HepG2 (cell line): ENCODE results near the gene ACER2. TPM values are rescaled to one million over a fixed set of nuclear protein-coding genes. Genes with fewer than 3 reads are reported as not detected.

Experiments used
- GABPB1 ChIP-seq: IDR thresholded peaks from 2 replicates; pipeline ENCODE4 v1.6.1; 2016; ENCODE audit warnings: mild to moderate bottlenecking, missing genetic modification reagents, moderate library complexity, missing compliant biosample characterization
- KDM5B ChIP-seq: sonication (generic); formaldehyde crosslinking; IDR thresholded peaks from 2 replicates; pipeline ENCODE4 v1.4.0; 2020; ENCODE audit warnings: missing genetic modification reagents, mild to moderate bottlenecking, borderline replicate concordance
- MAFG ChIP-seq: sonication (generic); formaldehyde crosslinking; IDR thresholded peaks from 2 replicates; pipeline ENCODE4 v1.5.1; 2020; ENCODE audit warnings: mild to moderate bottlenecking, missing genetic modification reagents
- MYPOP ChIP-seq: sonication (generic); formaldehyde crosslinking; IDR thresholded peaks from 2 replicates; pipeline ENCODE4 v1.8.1; 2023; ENCODE audit warnings: mild to moderate bottlenecking, moderate library complexity, missing genetic modification reagents
- RARG ChIP-seq: sonication (generic); formaldehyde crosslinking; IDR thresholded peaks from 2 replicates; pipeline ENCODE4 v1.4.0; 2020; ENCODE audit warnings: low read depth, mild to moderate bottlenecking, missing genetic modification reagents
- STAG1 ChIP-seq: sonication (generic); formaldehyde crosslinking; IDR thresholded peaks from 2 replicates; pipeline ENCODE4 v1.4.0; 2020; ENCODE audit warnings: missing genetic modification reagents
- YEATS4 ChIP-seq: sonication (generic); formaldehyde crosslinking; IDR thresholded peaks from 2 replicates; pipeline ENCODE4 v1.4.0; 2020; ENCODE audit warnings: missing genetic modification reagents, borderline replicate concordance
- ZBTB7B ChIP-seq: sonication (generic); formaldehyde crosslinking; IDR thresholded peaks from 2 replicates; pipeline ENCODE4 v1.4.0; 2020; ENCODE audit warnings: missing genetic modification reagents
- ZBTB8A ChIP-seq: sonication (generic); formaldehyde crosslinking; IDR thresholded peaks from 2 replicates; pipeline ENCODE4 v1.4.0; 2020; ENCODE audit warnings: mild to moderate bottlenecking, low read depth, missing genetic modification reagents, borderline replicate concordance
- ZFY ChIP-seq: sonication (generic); formaldehyde crosslinking; IDR thresholded peaks from 2 replicates; pipeline ENCODE4 v1.4.0; 2020; ENCODE audit warnings: missing genetic modification reagents
- ZNF441 ChIP-seq: sonication (generic); formaldehyde crosslinking; IDR thresholded peaks from 2 replicates; pipeline ENCODE4 v1.7.0; 2021; ENCODE audit warnings: missing genetic modification reagents, borderline replicate concordance
- ZNF501 ChIP-seq: sonication (generic); formaldehyde crosslinking; IDR thresholded peaks from 2 replicates; pipeline ENCODE4 v1.5.1; 2020; ENCODE audit warnings: mild to moderate bottlenecking, moderate library complexity, missing genetic modification reagents
- ZNF574 ChIP-seq: sonication (generic); formaldehyde crosslinking; IDR thresholded peaks from 2 replicates; pipeline ENCODE4 v1.4.0; 2020; ENCODE audit warnings: missing genetic modification reagents
- ZNF615 ChIP-seq: sonication (generic); formaldehyde crosslinking; IDR thresholded peaks from 2 replicates; pipeline ENCODE4 v1.5.0; 2020; ENCODE audit warnings: mild to moderate bottlenecking, missing genetic modification reagents, borderline replicate concordance
- ZNF788 ChIP-seq: sonication (generic); formaldehyde crosslinking; IDR thresholded peaks from 2 replicates; pipeline ENCODE4 v1.5.0; 2020; ENCODE audit warnings: mild to moderate bottlenecking, missing genetic modification reagents, borderline replicate concordance
- ZNF792 ChIP-seq: IDR thresholded peaks from 2 replicates; pipeline ENCODE4 v1.6.1; 2016
- polyA plus RNA-seq, 8 experiments: library from polyadenylated mRNA; depleted of rRNA in 3 of 8; stranded (reverse) in 7 of 8; unstranded in 1 of 8; fragments of >200 nt; fragmentation: Illumina TruSeq in 4 of 8; extraction: Trizol in 4 of 8; gene quantifications; 2 replicates each; pipeline versions ENCODE4 v1.2.1 to v1.2.3, GENCODE V29; 2011 to 2016; ENCODE audit warnings: low read depth in 4 of 8, missing spikeins in 1 of 8, mixed read lengths in 1 of 8; ENCODE audit not compliant: insufficient read depth in 1 of 8
- total RNA-seq, 5 experiments: library from RNA; depleted of rRNA; stranded (reverse); fragments of >200 nt; fragmentation: Illumina TruSeq; extraction: Trizol; gene quantifications; 2 replicates each; pipeline ENCODE4 v1.2.3, GENCODE V29; 2016; ENCODE audit warnings: low read depth in 1 of 5
- TF ChIP-seq, protein P1 (sequence below): sonication (generic); formaldehyde crosslinking; IDR thresholded peaks from 2 replicates; pipeline ENCODE4 v1.4.0; 2020; ENCODE audit warnings: missing genetic modification reagents
- TF ChIP-seq, protein P2 (sequence below): sonication (generic); formaldehyde crosslinking; IDR thresholded peaks from 2 replicates; pipeline ENCODE4 v1.4.0; 2020; ENCODE audit warnings: mild to moderate bottlenecking, missing genetic modification reagents
- TF ChIP-seq, protein P3 (sequence below): sonication (generic); formaldehyde crosslinking; IDR thresholded peaks from 2 replicates; pipeline ENCODE4 v1.5.0; 2020; ENCODE audit warnings: mild to moderate bottlenecking, missing genetic modification reagents, moderate library complexity

Gene ACER2
- total and polyA plus RNA-seq, 2 of the 13 experiments (the other 11 are each of a cell fraction or from before 2014, with no cell fraction given), result 1.9 to 3.4 TPM

DNA sequence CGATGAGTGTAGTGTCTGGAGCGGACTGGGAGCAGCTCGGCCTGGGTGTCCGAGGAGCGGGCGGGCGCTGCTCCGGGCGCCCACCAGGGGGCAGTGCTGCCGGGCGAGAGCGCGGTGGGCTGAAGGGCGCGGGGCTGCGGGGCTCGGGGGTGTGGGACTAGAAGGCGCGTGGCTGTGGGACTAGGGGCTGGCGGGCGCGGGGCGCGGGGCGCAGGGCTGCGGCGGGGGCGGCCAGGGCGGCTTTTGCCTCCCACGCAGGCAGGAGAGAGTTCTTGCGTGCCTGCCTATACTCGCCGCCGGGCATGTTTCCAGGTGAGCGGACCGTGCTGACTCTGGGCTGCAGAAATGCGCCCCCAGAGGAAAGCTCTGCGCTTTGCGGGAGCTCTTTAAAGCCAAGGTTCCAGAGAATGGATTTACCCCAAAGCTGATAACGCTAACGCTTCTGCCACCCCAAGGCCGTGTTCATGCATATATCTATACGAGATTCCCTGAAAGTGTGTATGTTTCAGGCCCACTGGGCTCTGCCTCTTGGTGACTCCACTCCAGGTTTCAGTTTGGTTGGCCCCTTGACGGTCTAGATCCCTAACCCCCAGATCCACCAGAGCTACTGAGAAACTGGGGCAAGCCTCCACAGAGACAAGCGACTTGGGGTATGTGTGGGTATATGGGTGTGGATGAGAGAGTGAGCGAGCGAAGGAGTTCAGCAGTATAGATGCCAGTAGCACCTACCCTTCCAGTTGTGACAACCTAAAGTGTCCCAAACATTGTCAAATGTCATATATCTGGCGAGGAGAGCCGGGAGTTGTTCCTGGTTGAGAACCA is 56.2 kb downstream of the ACER2 start (continued):
- 0 out of 2 replicates have a peak, but pooled peaks have one; percentile 40 for TF ChIP-seq YEATS4 (CRISPR knock-in tag)
- no peak for TF ChIP-seq ZNF792 (CRISPR knock-in tag)
- TF ChIP-seq, protein P1, sequence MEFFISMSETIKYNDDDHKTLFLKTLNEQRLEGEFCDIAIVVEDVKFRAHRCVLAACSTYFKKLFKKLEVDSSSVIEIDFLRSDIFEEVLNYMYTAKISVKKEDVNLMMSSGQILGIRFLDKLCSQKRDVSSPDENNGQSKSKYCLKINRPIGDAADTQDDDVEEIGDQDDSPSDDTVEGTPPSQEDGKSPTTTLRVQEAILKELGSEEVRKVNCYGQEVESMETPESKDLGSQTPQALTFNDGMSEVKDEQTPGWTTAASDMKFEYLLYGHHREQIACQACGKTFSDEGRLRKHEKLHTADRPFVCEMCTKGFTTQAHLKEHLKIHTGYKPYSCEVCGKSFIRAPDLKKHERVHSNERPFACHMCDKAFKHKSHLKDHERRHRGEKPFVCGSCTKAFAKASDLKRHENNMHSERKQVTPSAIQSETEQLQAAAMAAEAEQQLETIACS, result no peak
- no peak for TF ChIP-seq MAFG (CRISPR knock-in tag)
- TF ChIP-seq ZFY (CRISPR knock-in tag), result peak; percentile 59; the same call in 1 of the 2 replicates
- peak; percentile 22; the same call in 1 of the 2 replicates for TF ChIP-seq STAG1 (CRISPR knock-in tag)
- TF ChIP-seq ZNF441 (CRISPR knock-in tag), result peak; percentile 75; the same call in 1 of the 2 replicates
- TF ChIP-seq ZNF501 (CRISPR knock-in tag), result peak; percentile 12; the same call in 1 of the 2 replicates
- peak; percentile 32; the same call in 1 of the 2 replicates for TF ChIP-seq ZBTB7B (CRISPR knock-in tag)
- TF ChIP-seq KDM5B (CRISPR knock-in tag), result peak; percentile 54; the same call in 1 of the 2 replicates
- peak; percentile 90; the same call in 1 of the 2 replicates for TF ChIP-seq ZBTB8A (CRISPR knock-in tag)
- TF ChIP-seq, protein P2, sequence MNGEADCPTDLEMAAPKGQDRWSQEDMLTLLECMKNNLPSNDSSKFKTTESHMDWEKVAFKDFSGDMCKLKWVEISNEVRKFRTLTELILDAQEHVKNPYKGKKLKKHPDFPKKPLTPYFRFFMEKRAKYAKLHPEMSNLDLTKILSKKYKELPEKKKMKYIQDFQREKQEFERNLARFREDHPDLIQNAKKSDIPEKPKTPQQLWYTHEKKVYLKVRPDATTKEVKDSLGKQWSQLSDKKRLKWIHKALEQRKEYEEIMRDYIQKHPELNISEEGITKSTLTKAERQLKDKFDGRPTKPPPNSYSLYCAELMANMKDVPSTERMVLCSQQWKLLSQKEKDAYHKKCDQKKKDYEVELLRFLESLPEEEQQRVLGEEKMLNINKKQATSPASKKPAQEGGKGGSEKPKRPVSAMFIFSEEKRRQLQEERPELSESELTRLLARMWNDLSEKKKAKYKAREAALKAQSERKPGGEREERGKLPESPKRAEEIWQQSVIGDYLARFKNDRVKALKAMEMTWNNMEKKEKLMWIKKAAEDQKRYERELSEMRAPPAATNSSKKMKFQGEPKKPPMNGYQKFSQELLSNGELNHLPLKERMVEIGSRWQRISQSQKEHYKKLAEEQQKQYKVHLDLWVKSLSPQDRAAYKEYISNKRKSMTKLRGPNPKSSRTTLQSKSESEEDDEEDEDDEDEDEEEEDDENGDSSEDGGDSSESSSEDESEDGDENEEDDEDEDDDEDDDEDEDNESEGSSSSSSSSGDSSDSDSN (CRISPR knock-in tag), result peak; percentile 51; the same call in 1 of the 2 replicates
- no peak for TF ChIP-seq RARG (CRISPR knock-in tag)
- TF ChIP-seq ZNF788 (CRISPR knock-in tag), result 0 out of 2 replicates have a peak, but pooled peaks have one; percentile 15
- TF ChIP-seq GABPB1 (CRISPR knock-in tag), result peak; percentile 35; the same call in 1 of the 2 replicates
- TF ChIP-seq ZNF574 (CRISPR knock-in tag), result peak; percentile 70
- TF ChIP-seq MYPOP (CRISPR knock-in tag), result peak; percentile 84
- no peak for TF ChIP-seq ZNF615
- TF ChIP-seq, protein P3, sequence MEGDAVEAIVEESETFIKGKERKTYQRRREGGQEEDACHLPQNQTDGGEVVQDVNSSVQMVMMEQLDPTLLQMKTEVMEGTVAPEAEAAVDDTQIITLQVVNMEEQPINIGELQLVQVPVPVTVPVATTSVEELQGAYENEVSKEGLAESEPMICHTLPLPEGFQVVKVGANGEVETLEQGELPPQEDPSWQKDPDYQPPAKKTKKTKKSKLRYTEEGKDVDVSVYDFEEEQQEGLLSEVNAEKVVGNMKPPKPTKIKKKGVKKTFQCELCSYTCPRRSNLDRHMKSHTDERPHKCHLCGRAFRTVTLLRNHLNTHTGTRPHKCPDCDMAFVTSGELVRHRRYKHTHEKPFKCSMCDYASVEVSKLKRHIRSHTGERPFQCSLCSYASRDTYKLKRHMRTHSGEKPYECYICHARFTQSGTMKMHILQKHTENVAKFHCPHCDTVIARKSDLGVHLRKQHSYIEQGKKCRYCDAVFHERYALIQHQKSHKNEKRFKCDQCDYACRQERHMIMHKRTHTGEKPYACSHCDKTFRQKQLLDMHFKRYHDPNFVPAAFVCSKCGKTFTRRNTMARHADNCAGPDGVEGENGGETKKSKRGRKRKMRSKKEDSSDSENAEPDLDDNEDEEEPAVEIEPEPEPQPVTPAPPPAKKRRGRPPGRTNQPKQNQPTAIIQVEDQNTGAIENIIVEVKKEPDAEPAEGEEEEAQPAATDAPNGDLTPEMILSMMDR, result peak; percentile 81
